Stimulated activated CD4-positive, alpha-beta T cell treated with anti-CD3 and anti-CD28 coated beads, Interleukin-2, amount 100 ng/mL, for 48 hours (primary cell): ENCODE data around the gene FEZ2.

ENCODE experiments used
- DNase-seq, 2 donors: peaks; one replicate each; pipeline ENCODE4 v3.0.0-alpha.2; 2020

FEZ2 gene

DNA sequence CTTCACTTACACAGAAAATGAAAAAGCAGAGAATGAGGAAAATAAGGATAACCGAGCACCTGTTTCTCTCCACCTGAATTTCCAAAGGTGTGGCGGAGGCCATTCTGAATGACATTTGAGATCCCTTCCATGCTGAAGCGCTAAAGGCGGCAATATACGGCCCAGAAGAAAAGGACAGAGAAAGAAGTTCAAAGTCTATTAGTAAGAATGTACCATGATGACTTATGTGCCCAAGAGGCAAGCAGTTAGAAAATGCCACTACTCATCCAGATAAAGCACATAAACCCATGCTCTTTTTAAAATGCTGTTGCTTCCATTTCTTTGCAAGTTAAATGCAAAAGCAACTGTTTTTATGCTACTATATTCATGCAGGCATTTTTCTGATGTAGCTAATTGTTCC is 37.2 kb downstream of the FEZ2 start:
- DNase-seq = no peak

DNA sequence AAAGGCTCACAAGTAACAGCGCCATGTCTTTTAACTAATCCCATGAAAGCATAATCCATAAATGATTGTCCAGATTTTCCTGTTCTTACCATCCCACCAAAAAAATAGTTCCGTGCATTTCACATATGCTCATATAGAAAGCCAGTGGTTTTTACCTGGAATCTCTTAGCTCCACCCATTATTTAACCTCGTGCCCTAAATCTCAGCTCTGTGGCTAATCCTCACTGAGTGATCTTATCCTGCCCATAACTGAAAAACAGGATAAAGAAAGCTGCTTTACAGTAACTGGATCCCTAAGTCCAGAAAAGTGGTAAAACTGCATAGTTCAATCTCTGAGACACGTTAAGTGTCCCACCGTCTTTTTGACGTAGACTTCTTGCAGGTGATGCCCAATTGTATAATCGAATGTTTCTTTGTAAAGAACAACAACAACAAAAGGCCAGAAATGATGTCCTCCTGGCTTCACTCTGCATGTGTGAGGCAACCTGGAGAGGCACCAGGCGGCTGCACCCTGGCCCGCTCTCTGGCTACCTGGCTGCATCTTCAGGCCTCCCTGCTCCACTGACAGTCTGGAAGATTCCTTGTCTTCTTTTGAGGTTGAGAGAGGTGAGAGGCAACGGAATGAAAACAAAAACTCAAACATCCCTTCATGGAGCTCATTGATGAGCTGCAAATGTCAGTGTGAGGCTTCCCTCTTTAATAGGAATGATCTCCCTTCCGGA is 38.6 kb downstream of the FEZ2 start:
- DNase-seq = no peak

DNA sequence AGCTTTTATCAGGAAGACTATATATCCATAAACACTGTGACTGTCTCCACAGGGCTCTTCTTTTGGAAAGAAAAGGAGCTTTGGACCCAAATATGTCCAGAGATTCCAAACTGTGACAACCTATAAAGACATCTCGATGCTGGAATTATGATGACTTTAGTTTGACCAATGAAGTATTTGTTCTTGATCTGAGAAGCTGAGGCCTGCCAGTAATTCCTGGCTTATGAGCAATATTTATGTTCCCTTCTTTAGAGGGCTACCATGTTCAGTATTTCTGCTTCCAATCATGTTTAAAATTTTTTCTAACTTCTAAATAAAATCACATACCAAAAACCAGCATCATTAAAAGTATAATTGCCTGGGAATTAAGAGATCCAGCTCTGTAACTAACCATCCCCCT is 41.1 kb downstream of the FEZ2 start:
- no peak for DNase-seq

DNA sequence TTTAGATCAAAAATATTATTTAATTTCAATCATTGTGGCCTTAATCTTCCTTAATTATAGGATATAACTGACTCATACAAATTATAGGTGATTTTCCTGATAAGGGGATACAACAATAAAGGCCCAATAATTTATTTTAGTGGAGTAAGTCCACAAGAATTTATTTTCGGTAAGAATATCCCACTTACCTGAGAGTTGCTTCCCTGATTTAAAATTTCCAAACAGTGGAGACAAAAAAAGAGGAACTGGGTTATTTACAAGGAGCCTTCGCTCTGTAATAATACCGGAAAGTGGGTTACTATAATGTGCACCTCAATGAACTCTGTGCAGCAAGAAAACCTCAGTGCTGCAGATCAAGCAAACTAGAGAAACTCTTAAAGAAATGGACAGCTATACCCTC is 42.2 kb downstream of the FEZ2 start:
- no peak for DNase-seq

DNA sequence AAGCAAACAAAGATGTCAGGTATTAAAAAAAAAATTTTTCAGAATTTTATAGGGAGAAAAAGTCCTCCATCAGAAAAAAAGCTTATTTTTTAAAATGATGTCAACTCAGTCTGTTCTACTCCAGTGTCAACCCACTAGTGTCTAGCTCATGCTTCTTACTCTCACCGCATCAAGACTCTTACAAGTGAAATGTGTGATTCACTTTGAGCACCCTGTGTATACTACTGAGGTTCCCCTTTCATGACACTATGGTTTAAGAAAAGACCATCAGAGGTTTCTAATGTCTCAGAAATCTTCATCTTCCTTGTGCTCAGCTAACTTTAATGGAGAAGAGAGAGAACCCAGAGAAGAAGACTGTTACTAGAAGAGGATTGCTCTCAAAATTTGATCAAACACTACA is 43.4 kb downstream of the FEZ2 start:
- no peak for DNase-seq

DNA sequence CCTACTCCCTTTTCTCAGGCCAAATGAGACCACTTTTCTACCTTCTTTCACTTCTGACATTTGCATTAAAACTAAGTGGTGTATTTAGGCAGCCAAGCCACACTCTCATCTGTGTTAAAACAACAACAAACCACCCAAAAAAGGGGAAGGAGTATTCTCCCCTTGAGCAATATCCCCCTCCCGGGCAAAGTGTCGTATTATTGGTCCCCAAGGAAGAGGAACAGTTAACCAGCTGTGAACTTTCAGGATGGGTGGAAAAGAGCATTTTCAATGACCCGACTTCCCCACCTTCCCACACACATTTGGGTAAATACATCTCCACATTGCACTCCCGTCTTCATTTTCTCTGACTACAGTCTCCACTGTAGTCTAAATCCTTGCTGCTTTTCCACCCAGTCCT is 44.3 kb downstream of the FEZ2 start:
- no peak for DNase-seq

DNA sequence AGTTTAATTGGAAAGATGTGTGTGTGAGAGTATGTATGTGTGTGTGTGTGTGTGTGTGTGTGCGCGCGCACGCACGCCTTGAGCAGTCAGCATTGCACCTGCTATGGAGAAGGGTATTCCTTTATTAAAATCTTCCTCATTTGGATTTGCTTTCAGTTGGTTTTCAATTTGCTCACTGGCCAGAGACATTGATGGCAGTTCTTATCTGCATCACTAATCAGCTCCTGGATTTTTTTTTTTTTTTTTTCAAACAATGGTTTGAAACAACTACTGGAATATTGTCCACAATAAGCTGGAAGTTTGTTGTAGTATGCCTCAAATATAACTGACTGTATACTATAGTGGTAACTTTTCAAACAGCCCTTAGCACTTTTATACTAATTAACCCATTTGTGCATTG is 48.0 kb downstream of the FEZ2 start:
- DNase-seq = no peak

DNA sequence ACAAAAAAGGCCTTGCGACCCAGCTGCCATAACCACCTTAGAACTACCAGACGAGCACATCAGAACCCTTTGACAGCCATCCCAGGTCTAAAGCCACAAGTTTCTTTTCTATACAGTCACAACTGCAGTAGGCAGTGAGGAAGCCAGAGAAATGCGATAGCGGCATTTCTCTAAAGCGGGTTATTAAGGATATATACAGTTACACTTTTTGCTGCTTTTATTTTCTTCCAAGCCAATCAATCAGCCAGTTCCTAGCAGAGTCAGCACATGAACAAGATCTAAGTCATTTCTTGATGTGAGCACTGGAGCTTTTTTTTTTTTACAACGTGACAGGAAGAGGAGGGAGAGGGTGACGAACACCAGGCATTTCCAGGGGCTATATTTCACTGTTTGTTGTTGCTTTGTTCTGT is 48.8 kb downstream of the FEZ2 start:
- DNase-seq = no peak

DNA sequence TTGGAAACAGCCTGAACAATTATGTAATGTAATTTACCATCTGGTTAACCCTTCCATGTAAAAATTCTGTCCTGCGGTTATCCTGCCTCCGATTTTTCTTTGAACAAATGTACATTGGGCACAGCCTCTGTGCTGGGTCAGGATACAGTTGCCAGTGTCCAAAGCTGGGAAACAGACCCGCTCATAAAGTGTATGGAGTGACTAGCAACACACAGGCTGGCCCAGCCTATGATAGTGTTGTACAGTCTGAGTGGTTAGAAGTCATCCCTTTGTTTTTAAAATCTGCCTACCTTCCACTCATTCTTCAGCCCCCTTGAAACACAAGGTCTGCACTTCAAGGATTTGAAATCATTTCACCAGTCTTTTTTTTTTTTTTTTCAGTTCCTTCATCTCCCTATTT is 50.1 kb downstream of the FEZ2 start:
- DNase-seq = no peak

DNA sequence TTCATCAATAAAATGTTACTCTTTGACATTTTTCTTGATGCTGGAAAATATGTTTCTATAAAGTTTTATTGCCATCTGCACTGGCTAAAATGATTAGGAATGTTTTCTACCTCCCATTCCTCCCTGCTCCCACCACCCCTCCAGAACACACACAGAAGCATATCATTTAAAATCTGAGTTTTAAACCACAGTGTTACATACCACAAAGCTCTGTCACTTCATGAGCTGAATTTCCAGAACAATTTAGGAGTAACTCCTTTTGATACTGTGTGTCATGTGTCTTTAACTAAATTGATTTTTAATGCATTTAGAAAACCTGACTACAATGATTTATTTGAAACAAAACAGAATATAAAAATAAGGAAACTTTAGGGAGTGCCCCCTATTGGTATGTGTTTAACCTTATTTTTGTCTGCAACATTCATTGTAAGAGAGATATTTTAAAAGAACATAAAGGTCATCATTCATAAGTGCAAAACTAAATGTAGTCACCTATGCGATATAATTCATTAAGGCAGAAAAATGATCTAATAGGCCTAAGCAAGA is 52.0 kb downstream of the FEZ2 start:
- DNase-seq = no peak

DNA sequence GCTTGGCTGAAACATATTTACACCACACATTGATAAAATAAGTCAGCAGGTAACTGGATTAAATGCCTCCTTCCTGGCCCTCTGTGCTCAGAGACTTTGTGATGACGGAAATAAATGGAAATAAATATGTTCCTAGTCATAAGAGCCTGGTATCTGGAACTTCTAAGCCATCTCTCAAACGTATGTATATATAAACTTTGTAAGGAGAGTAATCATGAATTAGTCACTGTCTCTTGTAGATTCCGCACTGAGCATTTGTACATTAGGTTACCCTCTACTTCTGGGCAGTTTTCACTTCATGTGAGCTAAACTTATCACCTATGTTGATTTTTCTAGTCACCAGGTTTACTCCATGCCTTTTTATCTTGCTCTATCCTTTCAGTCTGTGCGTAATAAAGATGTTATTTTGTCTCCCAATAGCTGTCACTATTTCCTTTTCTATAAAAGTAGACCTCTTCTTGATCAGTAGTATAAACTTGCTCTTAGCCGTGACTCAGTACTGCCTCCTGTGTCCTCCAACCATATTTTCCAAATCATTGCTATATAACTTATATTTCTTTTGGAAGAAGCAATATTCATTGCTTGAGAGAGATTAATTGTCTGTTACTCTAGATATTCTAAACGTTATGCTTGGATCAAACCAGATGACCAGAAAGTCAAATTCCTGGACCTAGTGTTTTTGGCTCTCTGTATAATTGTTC is 53.2 kb downstream of the FEZ2 start:
- no peak for DNase-seq

DNA sequence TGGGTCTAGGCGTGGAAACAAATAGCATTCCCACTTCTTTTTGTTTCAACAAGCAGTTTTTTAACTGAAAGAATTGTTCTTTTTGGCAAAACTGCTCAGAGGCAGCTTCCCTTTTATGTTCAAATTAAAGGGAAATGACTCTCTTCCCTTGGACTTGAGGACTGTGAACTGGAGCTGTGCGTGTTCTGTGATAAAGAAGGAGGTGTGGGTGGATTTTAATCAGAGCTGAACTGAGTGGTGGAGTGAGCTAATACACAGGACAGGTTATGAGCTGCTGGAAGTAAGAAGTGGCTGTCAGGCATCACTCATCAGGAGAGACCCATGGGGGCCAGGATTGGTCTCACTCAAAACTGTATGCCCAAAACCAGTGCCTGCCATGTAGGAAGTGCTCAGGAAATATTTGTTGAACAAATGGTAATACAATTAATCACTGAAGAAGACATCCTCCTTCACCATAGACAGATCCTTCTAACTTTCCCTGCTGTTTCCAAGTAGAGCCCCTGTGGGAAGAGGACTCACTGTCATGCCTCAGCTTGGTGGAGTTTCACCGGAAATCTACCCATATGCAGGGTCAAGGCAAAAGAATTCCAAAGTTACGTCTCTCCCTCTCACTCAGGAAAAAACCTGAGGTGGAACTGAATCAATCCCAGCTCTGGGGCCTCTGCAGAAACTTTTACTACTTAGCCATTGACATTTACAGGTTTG is 55.9 kb downstream of the FEZ2 start:
- DNase-seq = no peak

DNA sequence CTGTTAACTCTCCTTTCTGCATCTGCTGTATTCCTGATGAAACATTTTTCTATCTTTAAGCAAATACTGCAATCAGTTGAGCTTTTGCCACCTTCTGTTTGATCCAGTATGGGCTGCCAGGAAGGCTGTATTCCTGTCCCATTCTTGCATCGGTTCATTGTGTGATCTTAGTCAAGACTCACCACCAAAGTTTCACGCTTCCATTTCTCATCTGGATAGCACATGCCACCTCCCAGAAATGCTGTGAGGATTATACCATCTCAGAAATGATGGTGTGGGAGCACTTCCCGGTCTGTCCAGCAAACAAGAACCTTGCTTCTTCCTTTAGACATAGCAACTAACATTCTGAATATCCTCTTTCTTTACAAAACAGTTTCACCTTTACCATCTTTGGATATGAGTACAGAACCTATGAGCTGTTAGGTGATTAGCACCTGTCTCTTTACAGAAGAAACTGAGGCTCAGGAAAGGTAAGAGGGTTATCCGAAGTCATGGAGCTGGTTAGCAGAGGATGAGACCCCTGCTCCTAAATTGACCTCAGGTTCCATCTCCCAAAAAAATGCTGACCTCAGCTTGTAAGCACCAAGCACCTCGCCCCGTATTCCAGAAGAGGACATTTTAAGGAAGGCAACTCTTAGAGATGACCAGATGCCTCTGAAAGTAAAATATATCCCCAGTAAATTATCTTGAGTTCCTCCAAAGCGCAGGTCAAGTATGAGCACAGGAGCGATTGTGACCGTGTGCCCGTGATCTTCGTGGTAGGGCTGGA is 56.8 kb downstream of the FEZ2 start:
- DNase-seq = no peak

DNA sequence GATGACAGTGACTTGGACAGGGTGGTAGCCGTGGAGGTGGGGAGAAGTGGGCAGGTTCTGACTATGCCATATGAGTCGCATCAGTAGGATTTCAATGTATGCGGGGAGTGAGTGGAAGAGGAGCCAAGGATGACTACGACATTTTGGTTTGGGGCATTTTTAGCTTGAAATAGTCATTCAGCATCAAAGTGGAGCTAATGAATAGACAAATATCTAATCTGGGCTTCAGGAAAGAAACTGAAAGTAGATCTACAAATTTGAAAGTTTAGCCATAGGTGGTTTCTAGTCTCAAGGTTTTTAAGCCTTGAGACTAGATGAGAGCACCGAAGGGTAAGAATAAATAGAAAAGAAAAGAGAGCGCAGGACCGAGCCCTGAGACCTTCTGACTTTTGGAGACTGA is 58.3 kb downstream of the FEZ2 start:
- no peak for DNase-seq

DNA sequence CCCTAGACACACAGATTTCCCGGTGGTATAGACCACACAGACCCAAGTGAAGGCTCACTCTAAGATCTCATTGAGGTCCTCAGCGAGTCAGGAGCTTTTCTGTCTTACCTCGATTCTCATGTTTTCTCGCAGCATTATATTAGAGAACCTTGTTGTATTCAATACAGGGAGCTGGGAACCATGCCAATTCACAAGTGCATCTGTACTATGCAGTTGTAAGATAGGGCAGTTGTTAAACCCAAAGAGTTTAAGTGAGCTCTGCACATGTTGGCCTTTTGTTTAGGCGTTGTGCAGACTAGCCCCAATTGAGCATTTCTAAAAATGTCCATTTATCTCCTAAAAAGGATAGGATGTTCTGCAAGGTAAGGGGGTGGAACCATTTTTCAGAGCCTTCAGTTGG is 59.6 kb downstream of the FEZ2 start:
- no peak for DNase-seq

DNA sequence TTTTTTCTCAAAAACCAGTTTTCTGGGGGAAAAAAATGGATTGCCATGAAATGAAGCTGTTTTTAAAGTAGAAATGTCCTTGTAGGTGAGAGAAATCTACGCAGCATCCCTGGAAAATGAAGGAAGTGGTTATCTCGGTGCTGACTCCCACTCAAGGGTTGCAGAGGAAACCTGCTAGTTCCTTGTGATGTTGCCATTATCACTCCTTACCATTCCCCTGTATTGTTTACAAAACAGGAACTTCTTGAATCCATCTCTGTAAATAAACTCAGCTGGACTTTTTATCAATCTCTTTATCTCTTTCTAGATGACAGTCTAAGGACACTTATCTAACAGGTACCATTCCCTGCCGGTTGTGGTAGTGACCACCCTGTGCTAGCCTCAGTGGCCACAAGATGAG is 61.2 kb downstream of the FEZ2 start:
- DNase-seq = no peak

DNA sequence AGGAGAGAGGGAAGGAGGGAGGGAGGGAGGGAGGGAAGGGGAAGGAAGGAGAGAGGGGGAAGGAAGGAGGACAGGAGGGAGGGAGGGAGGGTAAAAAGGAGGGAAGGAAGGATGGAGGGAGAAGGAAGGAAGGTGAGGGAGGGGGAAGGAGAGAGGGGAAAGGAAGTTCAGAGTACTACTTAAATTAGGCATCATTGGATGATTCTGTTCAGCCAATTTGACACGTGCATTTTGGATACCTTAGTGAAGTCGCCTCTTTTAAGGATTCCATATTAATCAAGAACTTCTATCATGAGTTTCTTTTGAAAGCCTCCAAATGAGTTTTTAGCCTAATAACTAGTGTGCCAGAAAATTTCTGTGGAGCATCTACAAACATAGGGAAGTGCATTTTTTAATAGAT is 62.9 kb downstream of the FEZ2 start:
- no peak for DNase-seq

DNA sequence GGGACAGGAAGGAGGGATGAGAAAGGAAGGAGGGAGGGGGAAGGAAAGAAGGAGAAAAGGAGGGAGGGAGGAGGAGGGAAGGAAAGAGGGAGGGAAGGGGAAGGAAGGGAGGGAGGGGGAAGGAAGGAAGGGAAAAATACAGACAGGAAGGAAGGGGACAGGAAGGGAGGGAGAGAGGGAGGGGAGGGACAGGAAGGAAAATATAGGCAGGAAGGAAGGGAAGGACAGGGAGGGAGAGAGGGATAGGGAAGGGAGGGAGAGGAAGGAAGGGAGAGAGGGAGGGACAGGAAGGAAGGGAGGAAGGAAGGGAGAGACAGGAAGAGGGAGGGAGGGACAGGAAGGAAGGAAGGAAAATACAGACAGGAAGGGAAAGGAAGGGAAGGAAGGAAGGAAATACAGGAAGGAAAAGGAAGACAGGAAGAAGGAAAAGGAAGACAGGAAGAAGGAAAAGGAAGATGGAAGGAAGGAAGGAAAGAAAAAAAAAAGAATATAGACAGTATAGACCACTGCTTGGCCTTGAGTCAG is 63.6 kb downstream of the FEZ2 start:
- no peak for DNase-seq

DNA sequence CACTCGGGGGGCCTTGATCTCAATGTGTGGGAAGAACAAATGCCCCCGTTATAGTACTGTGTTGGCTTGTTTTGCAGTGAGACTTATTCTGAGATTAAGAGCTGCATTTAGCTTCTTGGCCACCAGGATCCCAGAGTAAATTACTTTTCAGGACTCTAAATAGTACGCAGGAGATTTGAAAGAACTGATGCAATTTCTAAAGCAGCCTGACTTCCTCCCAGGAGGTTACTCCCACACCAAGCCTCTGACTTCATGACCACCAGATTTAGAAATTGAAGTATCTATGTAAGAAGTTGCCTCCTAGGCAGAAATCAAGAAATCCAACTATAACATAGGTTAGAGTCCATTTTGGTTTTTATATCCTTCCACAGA is 67.0 kb downstream of the FEZ2 start:
- no peak for DNase-seq

DNA sequence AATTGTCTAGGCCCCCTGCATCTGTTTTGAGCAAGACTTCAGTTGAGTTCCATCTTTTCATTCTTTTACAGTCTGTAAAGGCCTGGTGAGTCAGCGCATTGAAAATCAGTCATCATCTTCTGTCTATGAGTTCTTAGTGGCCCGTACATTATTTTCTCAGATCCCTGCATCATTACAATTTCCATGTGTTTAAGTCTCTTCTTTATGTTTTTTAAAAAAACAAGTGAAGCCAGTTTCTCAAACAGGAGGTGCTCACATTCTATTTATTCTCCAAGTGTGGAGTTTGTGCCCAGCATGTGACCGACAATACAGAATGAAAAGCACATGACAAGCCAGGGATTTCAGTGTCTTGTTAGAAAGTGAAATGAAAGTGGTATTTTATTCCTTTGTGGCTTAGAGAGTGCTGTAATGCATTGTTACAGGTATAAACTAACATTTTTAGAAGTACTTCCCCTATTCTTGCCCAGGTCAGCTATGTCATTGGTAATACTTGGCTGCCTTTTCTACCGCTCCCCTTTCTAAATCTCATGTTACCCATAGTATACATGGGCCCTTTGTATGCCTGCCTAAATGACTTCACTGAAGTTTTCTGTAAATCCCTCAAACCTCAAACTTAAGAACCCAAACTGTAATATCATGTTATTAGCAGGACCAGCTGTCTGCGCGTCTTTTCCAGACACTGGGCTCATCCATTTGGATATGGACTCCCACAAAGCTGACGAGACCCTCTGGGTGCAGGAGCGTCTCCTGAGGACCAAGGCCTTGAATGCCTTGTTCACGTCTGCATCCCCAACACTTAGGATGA is 67.6 kb downstream of the FEZ2 start:
- DNase-seq = no peak

DNA sequence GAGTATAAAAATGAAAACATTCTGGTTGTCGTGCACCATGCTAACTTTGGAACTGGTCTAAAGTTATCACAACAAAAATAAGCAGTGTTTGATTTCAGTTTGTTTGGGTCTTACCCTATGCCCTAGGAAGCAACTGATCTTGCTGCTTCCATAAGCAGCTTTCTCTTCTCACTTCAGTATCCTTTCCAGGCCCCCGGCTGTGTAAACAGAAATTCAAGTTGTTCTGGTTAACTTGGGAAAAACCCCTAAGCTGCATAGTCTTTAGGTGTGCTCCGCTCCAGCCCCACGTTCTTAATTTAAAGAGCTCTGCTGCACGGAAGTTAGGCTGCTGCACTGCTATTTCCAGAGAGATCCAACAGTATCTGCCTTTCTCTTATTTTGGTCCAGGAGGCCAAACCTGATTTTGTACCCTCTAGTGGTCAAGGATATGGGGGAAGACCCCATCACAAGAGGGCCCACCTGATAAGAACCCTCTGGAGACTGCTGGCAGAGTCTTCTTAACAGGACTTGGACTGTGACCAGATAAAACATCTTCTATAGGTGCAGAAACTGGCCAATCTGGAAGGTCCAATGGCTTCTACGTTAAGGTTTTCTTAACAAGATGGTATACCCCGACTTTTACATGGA is 69.1 kb downstream of the FEZ2 start:
- DNase-seq = no peak

DNA sequence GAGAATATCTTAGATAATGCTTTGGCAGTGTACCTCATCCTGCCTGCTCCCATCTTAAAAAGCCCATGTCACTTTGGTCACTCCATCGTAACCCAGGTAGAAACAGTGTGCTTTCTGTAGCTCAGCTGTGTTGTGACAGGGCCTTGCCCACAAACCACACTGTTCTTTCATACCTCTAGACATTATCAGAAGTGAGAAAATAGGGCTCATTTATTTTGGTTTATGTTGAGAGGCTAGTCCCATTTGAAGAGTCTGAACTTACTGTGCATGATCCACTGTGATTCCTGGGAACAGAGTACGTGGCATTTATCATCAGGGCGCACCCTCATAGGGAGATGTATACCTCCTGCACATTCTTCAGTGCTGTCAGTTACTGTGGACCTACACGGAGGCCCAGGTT is 69.7 kb downstream of the FEZ2 start:
- no peak for DNase-seq
